Stimulated activated CD4-positive, alpha-beta T cell treated with anti-CD3 and anti-CD28 coated beads, Interleukin-4, amount 100 ng/mL, for 4 hours (primary cell): ENCODE measurements around the gene NARS2.
"Not testable (repeated sequence)": the region's sequence is repeated elsewhere in the genome, so short reads cannot be mapped to it uniquely, and the experiment has no call there.

Experiments
- DNase-seq, 2 experiments: peaks; one replicate each; pipeline ENCODE4 v3.0.0-alpha.2; 2020

NARS2 gene

GRCh38 chr11:78574386-78575381, at the start of gene NARS2:
Gene NARS2, minus strand, starts transcription at chr11:78574864. Its CDS starts 376 bp downstream, at chr11:78574488.
- peak; percentile 97 to 99 for DNase-seq

GRCh38 chr11:78622666-78623065, 48.0 kb upstream of the NARS2 start:
- no peak for DNase-seq

GRCh38 chr11:78620159-78620558, 45.5 kb upstream of the NARS2 start:
- no peak for DNase-seq

- DNase-seq, result no peak
Measured at GRCh38 chr11:78615724-78616123, 41.1 kb upstream of the NARS2 start.

- no peak for DNase-seq
Measured at GRCh38 chr11:78613378-78613813, 38.7 kb upstream of the NARS2 start.

- no peak for DNase-seq
Measured at GRCh38 chr11:78612721-78613377, 38.2 kb upstream of the NARS2 start.

- not testable (repeated sequence) for DNase-seq
Measured at GRCh38 chr11:78609321-78609720, 34.7 kb upstream of the NARS2 start.

- DNase-seq, result no peak
Measured at GRCh38 chr11:78607696-78608095, 33.0 kb upstream of the NARS2 start.

GRCh38 chr11:78606667-78607066, 32.0 kb upstream of the NARS2 start:
- no peak for DNase-seq

GRCh38 chr11:78605296-78605695, 30.6 kb upstream of the NARS2 start:
- no peak for DNase-seq

GRCh38 chr11:78603792-78604191, 29.1 kb upstream of the NARS2 start:
- DNase-seq, result no peak

GRCh38 chr11:78602771-78603170, 28.1 kb upstream of the NARS2 start:
- not testable (repeated sequence) for DNase-seq

GRCh38 chr11:78601066-78601465, 26.4 kb upstream of the NARS2 start:
- not testable (repeated sequence) for DNase-seq

- not testable (repeated sequence) for DNase-seq
Measured at GRCh38 chr11:78597579-78597978, 22.9 kb upstream of the NARS2 start.

- no peak for DNase-seq
Measured at GRCh38 chr11:78595436-78596130, 20.9 kb upstream of the NARS2 start.

- DNase-seq, result no peak
Measured at GRCh38 chr11:78594814-78595213, 20.1 kb upstream of the NARS2 start.

- DNase-seq, result no peak
Measured at GRCh38 chr11:78588517-78588916, 13.9 kb upstream of the NARS2 start.

- no peak for DNase-seq
Measured at GRCh38 chr11:78587446-78587845, 12.8 kb upstream of the NARS2 start.

GRCh38 chr11:78586452-78587046, 11.9 kb upstream of the NARS2 start:
- DNase-seq, result no peak

GRCh38 chr11:78583889-78584288, 9.2 kb upstream of the NARS2 start:
- DNase-seq, result no peak

GRCh38 chr11:78577495-78577894, 2.8 kb upstream of the NARS2 start:
- DNase-seq, result no peak

GRCh38 chr11:78576549-78577097, 2.0 kb upstream of the NARS2 start:
- DNase-seq, result no peak

GRCh38 chr11:78575478-78575877, 814 bp upstream of the NARS2 start:
- no peak for DNase-seq
